Uterine smooth muscle cell (primary cell): Measurements from ENCODE around the gene NR2F2. TPM values are rescaled to one million over a fixed set of nuclear protein-coding genes. Genes with fewer than 3 reads are reported as not detected.

Experiments
- total RNA-seq: library from RNA; depleted of rRNA; stranded (reverse); fragments of >200 nt; gene quantifications from 2 replicates; pipeline ENCODE4 v1.2.3, GENCODE V29; 2014

NR2F2 gene
- 30.2 and 41.1 TPM in 2 replicates for total RNA-seq

DNA sequence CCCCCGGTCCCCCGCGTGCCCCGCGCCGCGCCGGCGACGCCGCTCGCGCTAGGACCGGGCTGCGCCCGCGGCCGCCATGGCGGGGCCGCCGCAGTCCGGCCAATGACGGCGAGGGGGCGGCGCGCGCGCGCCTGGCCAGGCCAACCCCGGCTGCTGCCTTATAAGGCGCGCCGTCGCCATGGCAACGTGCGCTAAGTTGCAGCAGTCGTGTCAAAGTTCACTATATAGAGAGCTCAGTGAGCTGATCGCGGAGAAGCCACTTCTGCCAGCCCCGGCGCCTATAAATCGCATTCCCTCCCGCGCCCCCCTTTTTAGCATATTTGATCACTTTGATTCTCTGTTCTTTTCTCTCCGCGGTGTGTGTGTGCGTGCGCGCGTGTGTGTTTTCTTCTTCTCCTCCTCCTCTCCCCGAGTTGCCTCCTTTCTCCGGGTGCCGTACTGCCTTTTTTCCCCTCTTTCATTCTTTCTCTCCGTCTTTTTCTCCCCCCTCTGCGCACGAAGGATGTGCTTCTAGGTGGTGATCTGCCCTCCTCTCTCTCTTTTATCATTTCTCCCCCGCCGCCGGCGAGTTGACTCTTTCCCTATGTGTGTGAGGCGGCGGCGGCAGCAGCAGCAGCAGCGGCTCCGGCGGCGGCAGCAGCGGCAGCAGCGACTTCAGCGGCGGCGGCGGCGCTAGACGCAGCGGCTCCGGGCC lies at the start of gene NR2F2:
Gene NR2F2 (plus strand): TSS at position 251 of the 694 bp plus-strand sequence. CDS start 1,406 bp downstream, outside the sequence.

